GM12878 (cell line): Measurements from ENCODE around the gene POU6F2. TPM values are rescaled to one million over a fixed set of nuclear protein-coding genes. Genes with fewer than 3 reads are reported as not detected.

Source experiments
- ATAC-seq: fragments of 200-7000 bp; cut with Tn5 transposase; 3 replicates; pipeline ENCODE4 v1.9.1; 2020; ENCODE audit warnings: mild to moderate bottlenecking, moderate library complexity
- BruUV-seq: library from RNA; stranded (reverse); fragments of 400-500 nt; replicated peaks from 2 replicates; lab custom pipeline; 2021; lab: Mats Ljungman, UMichigan
- CTCF ChIA-PET: fragments of 300-600 bp; sonication (Branson Sonifier 250); formaldehyde crosslinking; extraction: SDS; loops from one replicate; lab custom pipeline; 2021; ENCODE audit warnings: inconsistent platforms; lab: Yijun Ruan, JAX
- POLR2A ChIA-PET: fragments of 350-600 bp; formaldehyde crosslinking; extraction: SDS; loops from one replicate; lab custom pipeline; 2021; ENCODE audit warnings: inconsistent platforms; lab: Charles Lee
- RAD21 ChIA-PET: fragments of 300-600 bp; sonication (Branson Sonifier 250); formaldehyde crosslinking; loops from one replicate; lab custom pipeline; 2023; ENCODE audit warnings: antibody characterized with exemption; ENCODE audit not compliant: unreplicated experiment; lab: Charles Lee
- SMC1A ChIA-PET: fragments of 300-600 bp; sonication (Branson Sonifier 250); formaldehyde crosslinking; loops from one replicate; lab custom pipeline; 2023; ENCODE audit not compliant: unreplicated experiment, uncharacterized antibody; lab: Charles Lee
- DNase-seq: peaks from one replicate; pipeline ENCODE4 v3.0.0-alpha.2; 2011; ENCODE audit warnings: low read depth, low spot score
- FAIRE-seq: peaks from 3 replicates; lab custom pipeline; 2011; peaks lifted over from hg19 to GRCh38; lab: Jason Lieb, UNC
- H2AFZ ChIP-seq: 2 replicates; pipeline ENCODE4 v1.6.0; 2011; ENCODE audit warnings: low read depth, low read length, control low read depth; ENCODE audit not compliant: control insufficient read depth
- H3K27ac ChIP-seq: 2 replicates; pipeline ENCODE4 v1.5.1; 2011; ENCODE audit warnings: control low read depth; ENCODE audit not compliant: control insufficient read depth, insufficient read depth
- H3K27me3 ChIP-seq, 2 experiments: replicated peaks in 1 of 2; 2 replicates each; pipeline versions ENCODE4 v1.6.0 to v1.6.1; 2011; ENCODE audit warnings: low read length in 1 of 2; ENCODE audit not compliant: control insufficient read depth in 2 of 2, insufficient read depth in 2 of 2
- H3K36me3 ChIP-seq, 2 experiments: 2 replicates each; pipeline ENCODE4 v1.5.1; 2011; ENCODE audit warnings: low read length in 1 of 2; ENCODE audit not compliant: control insufficient read depth in 2 of 2, insufficient read depth in 2 of 2
- H3K4me1 ChIP-seq: 2 replicates; pipeline ENCODE4 v1.6.1; 2011; ENCODE audit warnings: mild to moderate bottlenecking, low read length, moderate library complexity, mixed read lengths; ENCODE audit not compliant: control insufficient read depth, insufficient read depth
- H3K4me2 ChIP-seq: 2 replicates; pipeline ENCODE4 v1.6.0; 2011; ENCODE audit warnings: control low read depth; ENCODE audit not compliant: control insufficient read depth, insufficient read depth
- H3K4me3 ChIP-seq: fragments of 200-600 bp; sonication (generic); 2 replicates; pipeline ENCODE4 v1.5.1; 2016
- H3K79me2 ChIP-seq: 2 replicates; pipeline ENCODE4 v1.6.0; 2011; ENCODE audit warnings: low read length; ENCODE audit not compliant: control insufficient read depth, insufficient read depth
- H3K9ac ChIP-seq: 2 replicates; pipeline ENCODE4 v1.8.0; 2011; ENCODE audit warnings: low read length, control low read depth, mixed read lengths; ENCODE audit not compliant: control insufficient read depth, insufficient read depth
- H3K9me3 ChIP-seq: replicated peaks from 3 replicates; pipeline ENCODE4 v1.5.1; 2011; ENCODE audit warnings: mild to moderate bottlenecking, low read length; ENCODE audit not compliant: control insufficient read depth, insufficient read depth
- H4K20me1 ChIP-seq: 2 replicates; pipeline ENCODE4 v1.6.0; 2011; ENCODE audit not compliant: control insufficient read depth, insufficient read depth
- CBX3 ChIP-seq: fragments of 200-600 bp; sonication (generic); IDR thresholded peaks from 2 replicates; pipeline ENCODE4 v1.6.1; 2016; ENCODE audit warnings: low read depth, borderline replicate concordance
- CBX5 ChIP-seq: sonication (generic); IDR thresholded peaks from 2 replicates; pipeline ENCODE4 v1.6.1; 2016; ENCODE audit warnings: low read depth, moderate library complexity, mild to moderate bottlenecking, inconsistent platforms
- DPF2 ChIP-seq: fragments of 450-650 bp; IDR thresholded peaks from 2 replicates; pipeline ENCODE4 v1.6.1; 2017; ENCODE audit warnings: mild to moderate bottlenecking
- GABPA ChIP-seq: IDR thresholded peaks from 2 replicates; pipeline ENCODE4 v1.6.1; 2014; ENCODE audit warnings: antibody characterized with exemption, low read depth, mild to moderate bottlenecking, inconsistent platforms
- MYB ChIP-seq: fragments of 150-350 bp; IDR thresholded peaks from 2 replicates; pipeline ENCODE4 v1.6.1; 2014; ENCODE audit warnings: mild to moderate bottlenecking, low read depth, low read length, borderline replicate concordance
- PAX8 ChIP-seq: fragments of 450-650 bp; IDR thresholded peaks from 2 replicates; pipeline ENCODE4 v1.6.1; 2017; ENCODE audit warnings: mild to moderate bottlenecking, moderate library complexity
- SPI1 ChIP-seq: IDR thresholded peaks from 2 replicates; pipeline ENCODE4 v1.6.1; 2011; ENCODE audit warnings: low read depth, mild to moderate bottlenecking, low read length, moderate library complexity, borderline replicate concordance; ENCODE audit not compliant: insufficient read depth
- ZNF207 ChIP-seq: fragments of 450-650 bp; IDR thresholded peaks from 2 replicates; pipeline ENCODE4 v1.6.1; 2014; ENCODE audit warnings: antibody characterized with exemption, mild to moderate bottlenecking, borderline replicate concordance
- WGBS: methylation state at CpG from one replicate; pipeline ENCODE4 v1.1.6; 2016; ENCODE audit warnings: low lambda C conversion rate; ENCODE audit not compliant: insufficient replicate concordance, insufficient coverage; ENCODE audit errors: missing lambda C conversion rate; 5-methylcytosine and 5-hydroxymethylcytosine counted together
- in situ Hi-C: fragments of 300-500 bp; cut with MboI; formaldehyde crosslinking; loops from 9 replicates; pipeline ENCODE4 v1.14.3; 2018; ENCODE audit warnings: mixed read lengths
- intact Hi-C: fragments of 100-400 bp; cut with micrococcal nuclease; formaldehyde crosslinking; loops from one replicate; pipeline ENCODE4 v1.14.2; 2022; ENCODE audit not compliant: unreplicated experiment
- polyA plus RNA-seq, 11 experiments: library from polyadenylated mRNA; depleted of rRNA in 4 of 11; unstranded in 6 of 11; stranded (reverse) in 5 of 11; fragments of >200 nt; fragmentation: Nextera tagmentation in 4 of 11; fragmentation: Illumina TruSeq in 1 of 11; extraction: Ambion mirVana in 4 of 11; extraction: Trizol in 1 of 11; gene quantifications; 1 replicate in 1 of 11; 2 replicates in 10 of 11; pipeline versions ENCODE4 v1.2.1 to v1.2.3, GENCODE V29; 2011 to 2016; ENCODE audit warnings: inconsistent platforms in 2 of 11, missing spikeins in 2 of 11, low read depth in 1 of 11
- total RNA-seq, 4 experiments: library from RNA; depleted of rRNA in 3 of 4; stranded (reverse); fragments of >200 nt in 3 of 4; fragmentation: Illumina TruSeq in 1 of 4; extraction: Trizol in 1 of 4; gene quantifications; 2 replicates each; pipeline versions ENCODE4 v1.2.1 to v1.2.3, GENCODE V29; 2013 to 2021
- TF ChIP-seq, protein P1 (sequence below): fragments of 150-350 bp; IDR thresholded peaks from 2 replicates; pipeline ENCODE4 v1.6.1; 2016; ENCODE audit warnings: low read depth, low read length
- TF ChIP-seq, protein P2 (sequence below): fragments of 450-650 bp; formaldehyde crosslinking; IDR thresholded peaks from 2 replicates; pipeline ENCODE4 v1.4.0; 2020; ENCODE audit warnings: mild to moderate bottlenecking, moderate library complexity

The POU6F2 gene
- total and polyA plus RNA-seq, 10 of the 15 experiments (the other 5 are each of a cell fraction or from before 2014, with no cell fraction given) = 0.10 TPM; not detected in 9

DNA sequence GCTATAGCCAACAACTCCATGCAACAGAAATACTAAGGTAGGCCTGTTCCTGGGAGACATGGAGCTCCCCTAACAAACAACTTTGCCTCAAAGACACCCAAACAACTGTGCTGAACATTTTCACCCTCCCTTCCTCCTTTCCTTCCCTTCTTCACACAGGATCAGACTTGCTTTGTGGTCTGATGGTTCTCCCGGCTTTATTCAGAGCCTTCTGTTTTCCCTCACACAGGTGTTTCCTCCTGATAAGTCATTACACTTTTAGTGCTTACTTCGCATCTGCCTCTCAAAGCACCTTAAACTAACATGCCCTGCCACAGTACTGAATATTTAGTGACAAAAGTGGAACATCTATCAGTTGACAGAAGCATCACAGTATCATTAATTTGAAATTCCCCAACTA is 532.2 kb downstream of the POU6F2 start:
- Histone ChIP-seq H3K36me3 (no peaks in the 10 kb centered on the region), H3K9me3 (no peaks in the 10 kb centered on the region; the same call in 2 of the 3 replicates), H3K27me3 (no peaks in the 10 kb centered on the region), H2AFZ (no peak overlapping the region), H3K27ac (no peak overlapping the region), H3K79me2 (no peaks in the 10 kb centered on the region), H3K4me2 (no peak overlapping the region), H3K9ac (no peak overlapping the region), H3K4me1 (no peaks in the 10 kb centered on the region), H3K4me3 (no peak overlapping the region), H4K20me1 (no peaks in the 10 kb centered on the region)
- in situ Hi-C loops (loop anchor here (10.0 kb wide), 1 partner anchor 1105 kb away; no protein-coding TSS in a partner anchor), intact Hi-C loops (no loop called here)
- no peak for ATAC-seq
- FAIRE-seq = no peak
- ChIA-PET POLR2A (no interaction called here), SMC1A (interaction anchor here (0.6 kb wide), 1 partner anchor 172 kb away, joined by 3 read pairs; no protein-coding TSS in a partner anchor), CTCF (interaction anchor here (1.9 kb wide), 1 partner anchor 56 kb away, joined by 6 read pairs; no protein-coding TSS in a partner anchor), RAD21 (no interaction called here)
- BruUV-seq = no TSS peak
- TF ChIP-seq CBX5 (no peak), MYB (no peak), GABPA (no peak), DPF2 (no peak), SPI1 (no peak), CBX3 (no peak), ZNF207 (no peak), PAX8 (no peak)
- TF ChIP-seq, protein P1, sequence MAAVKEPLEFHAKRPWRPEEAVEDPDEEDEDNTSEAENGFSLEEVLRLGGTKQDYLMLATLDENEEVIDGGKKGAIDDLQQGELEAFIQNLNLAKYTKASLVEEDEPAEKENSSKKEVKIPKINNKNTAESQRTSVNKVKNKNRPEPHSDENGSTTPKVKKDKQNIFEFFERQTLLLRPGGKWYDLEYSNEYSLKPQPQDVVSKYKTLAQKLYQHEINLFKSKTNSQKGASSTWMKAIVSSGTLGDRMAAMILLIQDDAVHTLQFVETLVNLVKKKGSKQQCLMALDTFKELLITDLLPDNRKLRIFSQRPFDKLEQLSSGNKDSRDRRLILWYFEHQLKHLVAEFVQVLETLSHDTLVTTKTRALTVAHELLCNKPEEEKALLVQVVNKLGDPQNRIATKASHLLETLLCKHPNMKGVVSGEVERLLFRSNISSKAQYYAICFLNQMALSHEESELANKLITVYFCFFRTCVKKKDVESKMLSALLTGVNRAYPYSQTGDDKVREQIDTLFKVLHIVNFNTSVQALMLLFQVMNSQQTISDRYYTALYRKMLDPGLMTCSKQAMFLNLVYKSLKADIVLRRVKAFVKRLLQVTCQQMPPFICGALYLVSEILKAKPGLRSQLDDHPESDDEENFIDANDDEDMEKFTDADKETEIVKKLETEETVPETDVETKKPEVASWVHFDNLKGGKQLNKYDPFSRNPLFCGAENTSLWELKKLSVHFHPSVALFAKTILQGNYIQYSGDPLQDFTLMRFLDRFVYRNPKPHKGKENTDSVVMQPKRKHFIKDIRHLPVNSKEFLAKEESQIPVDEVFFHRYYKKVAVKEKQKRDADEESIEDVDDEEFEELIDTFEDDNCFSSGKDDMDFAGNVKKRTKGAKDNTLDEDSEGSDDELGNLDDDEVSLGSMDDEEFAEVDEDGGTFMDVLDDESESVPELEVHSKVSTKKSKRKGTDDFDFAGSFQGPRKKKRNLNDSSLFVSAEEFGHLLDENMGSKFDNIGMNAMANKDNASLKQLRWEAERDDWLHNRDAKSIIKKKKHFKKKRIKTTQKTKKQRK = no peak
- TF ChIP-seq, protein P2, sequence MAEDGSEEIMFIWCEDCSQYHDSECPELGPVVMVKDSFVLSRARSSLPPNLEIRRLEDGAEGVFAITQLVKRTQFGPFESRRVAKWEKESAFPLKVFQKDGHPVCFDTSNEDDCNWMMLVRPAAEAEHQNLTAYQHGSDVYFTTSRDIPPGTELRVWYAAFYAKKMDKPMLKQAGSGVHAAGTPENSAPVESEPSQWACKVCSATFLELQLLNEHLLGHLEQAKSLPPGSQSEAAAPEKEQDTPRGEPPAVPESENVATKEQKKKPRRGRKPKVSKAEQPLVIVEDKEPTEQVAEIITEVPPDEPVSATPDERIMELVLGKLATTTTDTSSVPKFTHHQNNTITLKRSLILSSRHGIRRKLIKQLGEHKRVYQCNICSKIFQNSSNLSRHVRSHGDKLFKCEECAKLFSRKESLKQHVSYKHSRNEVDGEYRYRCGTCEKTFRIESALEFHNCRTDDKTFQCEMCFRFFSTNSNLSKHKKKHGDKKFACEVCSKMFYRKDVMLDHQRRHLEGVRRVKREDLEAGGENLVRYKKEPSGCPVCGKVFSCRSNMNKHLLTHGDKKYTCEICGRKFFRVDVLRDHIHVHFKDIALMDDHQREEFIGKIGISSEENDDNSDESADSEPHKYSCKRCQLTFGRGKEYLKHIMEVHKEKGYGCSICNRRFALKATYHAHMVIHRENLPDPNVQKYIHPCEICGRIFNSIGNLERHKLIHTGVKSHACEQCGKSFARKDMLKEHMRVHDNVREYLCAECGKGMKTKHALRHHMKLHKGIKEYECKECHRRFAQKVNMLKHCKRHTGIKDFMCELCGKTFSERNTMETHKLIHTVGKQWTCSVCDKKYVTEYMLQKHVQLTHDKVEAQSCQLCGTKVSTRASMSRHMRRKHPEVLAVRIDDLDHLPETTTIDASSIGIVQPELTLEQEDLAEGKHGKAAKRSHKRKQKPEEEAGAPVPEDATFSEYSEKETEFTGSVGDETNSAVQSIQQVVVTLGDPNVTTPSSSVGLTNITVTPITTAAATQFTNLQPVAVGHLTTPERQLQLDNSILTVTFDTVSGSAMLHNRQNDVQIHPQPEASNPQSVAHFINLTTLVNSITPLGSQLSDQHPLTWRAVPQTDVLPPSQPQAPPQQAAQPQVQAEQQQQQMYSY (CRISPR knock-in tag) = no peak
- DNase-seq = no peak
- WGBS = 21% methylated on average over 2 of the region's 2 CpGs
